GM19238 (cell line): ENCODE results near the gene PARP14.
"Not testable (repeated sequence)": the region's sequence is repeated elsewhere in the genome, so short reads cannot be mapped to it uniquely, and the experiment has no call there.

Experiments used
- DNase-seq: peaks from one replicate; pipeline ENCODE4 v3.0.0; 2011; ENCODE audit warnings: low spot score; ENCODE audit not compliant: insufficient read length

The PARP14 gene

GRCh38 chr3:122679085-122679881, 1.4 kb upstream of the PARP14 start:
- peak; percentile 36 for DNase-seq

GRCh38 chr3:122679882-122680474, 661 bp upstream of the PARP14 start:
- no peak for DNase-seq

- no peak for DNase-seq
These were observed 790 bp downstream of the PARP14 start for GRCh38 chr3:122681284-122681973.

- DNase-seq = no peak
These were observed 1.4 kb downstream of the PARP14 start for GRCh38 chr3:122681974-122682409.

- DNase-seq = not testable (repeated sequence)
These were observed 2.3 kb downstream of the PARP14 start for GRCh38 chr3:122682778-122683411.

GRCh38 chr3:122687298-122687697, 6.7 kb downstream of the PARP14 start:
- DNase-seq = no peak

GRCh38 chr3:122688996-122689395, 8.4 kb downstream of the PARP14 start:
- no peak for DNase-seq

- DNase-seq = no peak
These were observed 8.9 kb downstream of the PARP14 start for GRCh38 chr3:122689587-122689986.

- no peak for DNase-seq
These were observed 9.5 kb downstream of the PARP14 start for GRCh38 chr3:122690096-122690495.

- no peak for DNase-seq
These were observed 10.6 kb downstream of the PARP14 start for GRCh38 chr3:122691195-122691594.

- DNase-seq = no peak
These were observed 12.0 kb downstream of the PARP14 start for GRCh38 chr3:122692674-122693073.

GRCh38 chr3:122694966-122695365, 14.3 kb downstream of the PARP14 start:
- DNase-seq = no peak

- DNase-seq = no peak
These were observed 15.4 kb downstream of the PARP14 start for GRCh38 chr3:122695927-122696561.

- DNase-seq = no peak
These were observed 17.4 kb downstream of the PARP14 start for GRCh38 chr3:122697952-122698620.

- no peak for DNase-seq
These were observed 19.6 kb downstream of the PARP14 start for GRCh38 chr3:122700193-122700592.

- DNase-seq = no peak
These were observed 24.7 kb downstream of the PARP14 start for GRCh38 chr3:122705379-122705778.

GRCh38 chr3:122710616-122711251, 30.1 kb downstream of the PARP14 start:
- DNase-seq = not testable (repeated sequence)

GRCh38 chr3:122714273-122714672, 33.6 kb downstream of the PARP14 start:
- no peak for DNase-seq

- no peak for DNase-seq
These were observed 36.0 kb downstream of the PARP14 start for GRCh38 chr3:122716667-122717066.

- no peak for DNase-seq
These were observed 38.8 kb downstream of the PARP14 start for GRCh38 chr3:122719273-122719921.
